Subcutaneous abdominal adipose tissue (tissue), 5 donors: ENCODE measurements around the gene SLCO2A1.

Experiments used
- H3K27ac ChIP-seq: one replicate; pipeline ENCODE4 v1.7.0; 2013; ENCODE audit warnings: low read depth, mild to moderate bottlenecking, inconsistent platforms, low read length, moderate library complexity
- H3K27me3 ChIP-seq, 5 donors: one replicate each; pipeline ENCODE4 v1.7.0; 2013; ENCODE audit warnings: low read length in 5 of 5, inconsistent platforms in 1 of 5; ENCODE audit not compliant: control insufficient read depth in 5 of 5, insufficient read depth in 4 of 5
- H3K36me3 ChIP-seq, 5 donors: one replicate each; pipeline ENCODE4 v1.7.0; 2013; ENCODE audit warnings: low read length in 5 of 5; ENCODE audit not compliant: control insufficient read depth in 5 of 5, insufficient read depth in 5 of 5
- H3K4me1 ChIP-seq, 5 donors: one replicate each; pipeline ENCODE4 v1.7.0; 2013; ENCODE audit warnings: low read length in 5 of 5, mild to moderate bottlenecking in 3 of 5, moderate library complexity in 1 of 5; ENCODE audit not compliant: control insufficient read depth in 5 of 5, insufficient read depth in 5 of 5
- H3K4me3 ChIP-seq, 5 donors: one replicate each; pipeline ENCODE4 v1.7.0; 2013; ENCODE audit warnings: low read length in 5 of 5, low read depth in 1 of 5
- H3K9ac ChIP-seq, 5 donors: one replicate each; pipeline ENCODE4 v1.7.0; 2013; ENCODE audit warnings: low read length in 5 of 5, mild to moderate bottlenecking in 4 of 5, moderate library complexity in 3 of 5
- H3K9me3 ChIP-seq, 5 donors: one replicate each; pipeline ENCODE4 v1.7.0; 2013; ENCODE audit warnings: low read length in 5 of 5; ENCODE audit not compliant: control insufficient read depth in 5 of 5
- donor health status: healthy.
- donor health status: healthy.
- donor health status: healthy.
- donor health status: healthy.
- donor health status: healthy.

SLCO2A1 gene

DNA sequence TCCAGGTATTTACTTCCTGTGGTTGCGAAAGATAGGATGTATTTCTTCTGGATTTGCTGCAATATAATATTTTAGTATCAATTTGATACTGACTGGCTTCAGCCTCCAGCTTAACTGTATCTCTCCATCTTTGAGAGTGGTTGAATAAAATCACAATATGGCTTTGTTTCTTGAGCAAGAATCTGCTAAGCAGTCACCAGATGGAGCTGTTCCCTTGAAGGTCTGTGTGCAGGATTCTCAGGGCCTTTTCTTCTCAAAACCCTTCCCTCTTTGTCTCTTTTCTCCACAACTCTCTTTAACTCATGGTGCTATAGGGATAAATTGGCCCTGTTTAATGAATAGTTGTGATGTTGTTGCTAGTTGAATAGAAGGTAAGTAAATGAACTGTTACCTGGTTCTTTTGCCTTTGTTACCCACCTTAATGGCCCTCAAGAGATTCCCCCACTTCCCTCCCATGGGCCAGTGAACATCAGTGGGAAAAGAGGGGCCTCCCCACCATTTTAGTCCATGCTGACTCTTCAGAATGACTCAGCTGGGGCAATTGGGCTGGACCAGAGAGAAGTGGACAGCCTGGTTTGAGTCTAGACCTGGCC, 99.3 kb downstream of the SLCO2A1 start:
- no peaks in the 10 kb centered on the region for H3K27me3 ChIP-seq
- H3K9ac ChIP-seq = no peak overlapping the region
- H3K4me3 ChIP-seq = no peak overlapping the region
- no peaks in the 10 kb centered on the region for H3K9me3 ChIP-seq
- H3K4me1 ChIP-seq = peaks cover 2 to 13% (median 12%) of the 10 kb centered on the region in 5 donors
- H3K36me3 ChIP-seq = no peaks in the 10 kb centered on the region
- no peak overlapping the region for H3K27ac ChIP-seq

DNA sequence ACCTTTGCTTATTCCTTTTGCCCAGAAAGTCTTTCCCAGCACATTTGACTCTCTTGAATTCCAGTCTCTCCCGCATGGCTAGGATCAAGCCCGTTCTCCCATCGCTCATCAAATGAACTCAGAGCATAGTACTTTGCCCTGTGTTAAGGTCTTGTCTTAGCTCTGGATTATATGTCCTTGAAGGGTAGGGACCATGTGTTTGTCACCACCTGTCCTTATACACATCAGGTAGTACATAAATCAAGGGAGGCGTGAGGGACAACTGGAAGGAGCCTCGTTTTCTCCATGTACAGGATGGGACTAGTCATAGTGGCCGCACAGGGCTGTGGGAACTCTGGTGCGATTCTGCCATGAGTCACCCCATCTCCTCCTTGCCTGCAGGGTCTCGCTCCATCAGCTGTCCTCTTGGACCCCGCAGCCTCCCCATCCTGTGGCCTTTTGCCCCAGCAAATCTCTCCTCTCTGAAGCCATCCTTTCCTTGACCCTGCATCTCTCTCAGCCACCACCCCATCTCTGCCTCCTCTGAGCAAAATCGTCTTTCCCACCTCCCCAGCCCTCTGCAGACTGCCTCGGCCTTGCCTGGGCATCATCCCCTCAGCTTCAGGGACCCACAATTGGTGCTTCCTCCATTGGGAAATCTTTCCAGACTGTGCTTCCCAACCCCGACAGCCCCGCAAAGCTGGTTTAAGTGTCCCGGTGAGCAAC, 100.7 kb downstream of the SLCO2A1 start:
- Histone ChIP-seq H3K27ac (no peak overlapping the region), H3K4me1 (peaks cover 2 to 13% (median 12%) of the 10 kb centered on the region in 5 donors), H3K36me3 (no peaks in the 10 kb centered on the region), H3K9me3 (no peaks in the 10 kb centered on the region), H3K9ac (no peak overlapping the region), H3K27me3 (no peaks in the 10 kb centered on the region), H3K4me3 (no peak overlapping the region)

DNA sequence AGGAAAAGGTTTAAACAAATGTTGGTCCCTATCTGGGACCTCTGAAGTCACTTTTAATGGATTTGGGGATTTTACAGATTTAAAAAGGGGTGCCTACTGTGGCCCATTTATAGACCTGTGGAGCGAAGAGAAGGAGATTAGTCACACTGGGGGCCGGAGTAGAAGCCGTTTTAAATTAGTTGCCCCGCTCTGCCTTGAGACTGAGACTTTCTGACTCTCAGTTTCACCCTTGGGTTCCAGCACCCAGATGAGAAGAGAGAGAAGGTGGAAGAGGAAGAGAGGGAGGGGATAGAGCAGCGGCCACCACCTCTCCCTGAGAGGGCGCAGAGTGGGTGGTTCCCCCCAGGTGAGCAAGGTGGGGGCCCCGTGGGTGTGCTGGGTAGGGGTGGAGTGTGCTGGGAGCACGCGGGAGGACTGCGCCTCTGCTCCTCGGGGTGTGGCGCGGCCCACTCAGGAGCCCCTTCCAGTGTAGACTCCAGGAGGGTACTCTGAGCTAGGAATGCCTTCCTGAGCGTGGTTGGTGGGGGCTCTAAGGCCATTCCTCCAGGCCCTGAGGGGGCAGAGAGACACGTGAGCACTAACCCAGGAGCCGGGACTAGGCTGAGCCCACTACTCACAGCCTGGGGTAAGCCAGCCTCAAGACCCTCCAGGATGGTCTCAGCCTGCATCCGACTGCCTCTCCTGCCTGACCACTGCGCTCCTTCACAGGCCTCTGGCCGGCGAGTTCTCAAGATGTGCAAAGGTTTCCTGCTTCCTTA, 101.4 kb downstream of the SLCO2A1 start:
- Histone ChIP-seq H3K4me3 (peak overlapping the region in 3 of 5 donors; percentile 48 to 72 (median 69)), H3K36me3 (no peaks in the 10 kb centered on the region), H3K9me3 (no peaks in the 10 kb centered on the region), H3K27me3 (no peaks in the 10 kb centered on the region), H3K27ac (no peak overlapping the region), H3K9ac (peak overlapping the region in 3 of 5 donors; percentile 30 to 71 (median 56)), H3K4me1 (peaks cover 2 to 13% (median 12%) of the 10 kb centered on the region in 5 donors)

DNA sequence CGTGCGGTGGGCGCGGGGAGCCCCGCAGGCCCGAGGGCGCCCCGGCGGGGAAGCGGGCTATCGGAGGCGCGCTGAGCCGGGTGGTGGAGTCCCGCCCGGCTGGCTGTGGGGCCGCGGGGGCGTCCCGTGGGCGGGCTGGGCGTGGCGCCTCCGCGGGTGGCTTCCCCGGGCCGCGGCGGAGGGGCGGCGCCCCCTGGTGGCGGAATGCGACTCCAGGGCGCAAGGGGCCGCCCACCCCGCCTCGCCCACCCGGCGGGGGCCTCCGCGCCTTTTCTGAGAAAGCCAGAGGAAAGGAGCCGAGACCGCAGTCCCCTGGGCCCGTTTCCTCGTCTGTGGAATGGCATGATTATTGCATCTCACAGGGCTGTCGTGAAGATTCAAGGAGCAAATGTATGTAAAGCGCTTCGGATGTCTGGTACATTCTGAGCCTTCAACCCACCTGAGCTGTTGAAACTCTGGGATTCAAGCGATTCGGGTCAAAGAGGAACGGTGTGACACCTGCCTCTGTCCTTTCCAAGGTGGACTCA, 102.1 kb downstream of the SLCO2A1 start:
- Histone ChIP-seq H3K27ac (no peak overlapping the region), H3K27me3 (no peaks in the 10 kb centered on the region), H3K9ac (peak overlapping the region in 4 of 5 donors; percentile 52 to 84 (median 70)), H3K4me3 (peak overlapping the region; percentile 64 to 72 (median 69)), H3K36me3 (no peaks in the 10 kb centered on the region), H3K4me1 (peaks cover 2 to 13% (median 12%) of the 10 kb centered on the region in 5 donors), H3K9me3 (no peaks in the 10 kb centered on the region)

DNA sequence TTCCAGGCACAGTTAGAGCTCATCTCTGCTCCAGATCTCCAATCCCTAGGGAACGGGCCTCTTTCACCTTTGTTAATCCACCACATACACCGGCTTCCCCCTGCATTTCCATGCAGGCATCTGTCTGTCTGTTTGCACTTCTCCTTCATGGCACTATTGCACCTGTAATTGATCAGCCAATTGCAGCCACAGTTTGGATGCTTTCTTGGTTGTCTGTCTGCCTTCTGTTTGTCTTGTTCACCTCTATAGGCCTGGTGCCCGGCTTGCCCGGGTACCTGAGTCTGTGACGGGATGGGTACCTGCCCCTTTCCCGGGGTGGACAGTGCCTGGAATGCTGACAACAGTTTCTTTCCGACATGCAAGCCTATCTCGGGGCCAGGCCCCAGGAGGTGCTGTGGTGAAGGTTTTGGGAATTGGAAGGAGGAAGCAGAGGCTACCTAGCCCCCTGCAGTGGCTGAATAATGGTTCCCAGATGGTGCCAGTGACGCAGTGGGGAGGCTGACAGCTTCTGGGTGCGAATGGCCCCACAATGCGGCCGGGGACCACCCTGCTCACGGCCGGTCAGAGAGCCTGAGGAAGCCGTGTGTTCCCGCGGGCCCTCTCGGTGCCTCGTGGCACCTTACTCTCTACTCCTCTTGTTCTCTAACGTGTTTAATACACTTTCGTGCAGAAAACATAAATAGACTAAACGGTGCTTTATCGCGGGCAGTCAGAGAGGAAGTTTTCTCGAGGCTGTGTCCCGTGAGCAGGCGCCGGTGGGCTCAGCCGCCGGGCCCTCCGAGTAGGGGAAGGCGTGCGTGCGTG, 102.8 kb downstream of the SLCO2A1 start:
- Histone ChIP-seq H3K9me3 (no peaks in the 10 kb centered on the region), H3K27ac (no peak overlapping the region), H3K9ac (peak overlapping the region in 4 of 5 donors; percentile 52 to 84 (median 70))

DNA sequence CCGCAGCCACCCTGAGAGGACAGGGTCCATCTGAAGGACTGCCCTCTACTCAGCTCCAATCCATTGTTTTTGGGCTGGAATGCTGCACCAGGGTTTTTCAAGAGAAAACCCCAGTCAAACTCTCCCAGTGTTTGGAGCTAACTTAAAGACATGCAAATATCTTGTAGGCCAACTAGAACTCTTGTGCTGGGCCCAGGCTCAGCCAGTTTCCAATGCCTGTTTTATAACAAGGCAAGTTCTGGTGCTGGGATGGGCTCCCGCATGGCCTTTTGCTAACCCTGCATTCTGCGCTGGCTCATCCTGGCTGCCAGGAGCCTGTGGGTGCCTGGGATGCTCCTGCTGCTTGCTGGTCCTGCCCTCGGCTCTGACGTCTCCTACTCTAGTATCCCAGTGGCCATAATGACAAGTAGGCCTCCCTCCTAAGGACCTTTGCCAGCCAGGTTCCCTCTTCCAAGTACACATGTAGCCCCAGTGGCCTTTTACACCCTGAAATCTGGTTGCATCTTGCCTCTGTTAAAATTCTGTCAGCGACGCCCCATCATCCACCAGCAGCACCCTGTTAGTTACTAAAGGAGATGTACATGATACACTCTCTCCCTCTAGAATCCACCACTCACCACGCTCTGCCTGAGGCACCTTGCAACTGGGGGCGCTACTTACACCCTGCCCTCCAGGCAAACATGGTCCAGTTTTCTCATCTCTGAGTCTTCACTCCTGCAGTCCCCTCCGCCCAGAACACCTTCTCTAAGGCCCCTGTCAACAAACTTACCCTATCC, 103.6 kb downstream of the SLCO2A1 start:
- Histone ChIP-seq H3K4me3 (no peak overlapping the region), H3K27me3 (no peaks in the 10 kb centered on the region), H3K36me3 (no peaks in the 10 kb centered on the region), H3K27ac (no peak overlapping the region), H3K4me1 (peaks cover 2 to 13% (median 12%) of the 10 kb centered on the region in 5 donors), H3K9me3 (no peaks in the 10 kb centered on the region), H3K9ac (no peak overlapping the region)

More for the DNA sequence above, 102.8 kb downstream of the SLCO2A1 start:
- Histone ChIP-seq H3K4me3 (peak overlapping the region; percentile 62 to 72 (median 64)), H3K27me3 (no peaks in the 10 kb centered on the region), H3K4me1 (peaks cover 2 to 13% (median 12%) of the 10 kb centered on the region in 5 donors), H3K36me3 (no peaks in the 10 kb centered on the region)

DNA sequence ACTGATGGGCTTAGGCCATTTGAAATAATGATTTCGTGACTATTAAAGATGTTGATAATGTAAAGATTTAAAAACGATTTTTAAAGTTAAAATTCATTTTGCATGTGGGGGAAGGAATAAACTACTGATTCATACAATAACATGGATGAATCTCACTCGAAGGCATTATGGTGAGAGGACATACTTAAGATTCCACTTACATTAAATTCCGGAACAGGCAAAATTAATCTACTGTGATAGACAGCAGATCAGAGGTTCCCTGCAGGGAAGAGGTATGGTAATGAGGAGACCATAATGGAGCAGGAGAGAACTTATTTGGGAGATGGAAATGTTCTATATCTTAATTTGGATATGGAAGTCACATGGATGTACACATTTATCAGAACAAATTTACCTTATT, 105.7 kb downstream of the SLCO2A1 start:
- H3K36me3 ChIP-seq = no peaks in the 10 kb centered on the region
- peaks cover 0 to 2% (median 0%) of the 10 kb centered on the region in 5 donors for H3K27me3 ChIP-seq
- no peak overlapping the region for H3K27ac ChIP-seq
- H3K9ac ChIP-seq = no peak overlapping the region
- no peak overlapping the region for H3K4me3 ChIP-seq
- H3K4me1 ChIP-seq = peaks cover 2 to 13% (median 12%) of the 10 kb centered on the region in 5 donors
- H3K9me3 ChIP-seq = no peaks in the 10 kb centered on the region

DNA sequence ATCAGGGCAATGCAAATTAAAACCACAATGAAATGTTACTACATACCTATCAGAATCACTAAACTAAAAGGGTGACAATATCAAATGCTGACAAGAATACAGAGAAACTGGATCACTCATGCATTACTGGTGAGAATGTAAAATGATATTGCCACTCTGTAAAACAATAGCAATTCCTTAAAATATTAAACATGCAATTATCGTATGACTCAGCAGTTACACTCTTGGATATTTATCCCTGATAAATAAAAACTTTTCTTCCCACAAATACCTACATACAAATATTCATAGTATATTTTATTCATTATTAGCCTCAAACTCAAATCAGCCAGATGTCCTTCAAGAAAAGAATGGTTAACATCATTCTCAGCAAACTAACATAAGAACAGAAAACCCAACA, 108.1 kb downstream of the SLCO2A1 start:
- Histone ChIP-seq H3K9me3 (peaks cover 0 to 3% (median 0%) of the 10 kb centered on the region in 5 donors), H3K36me3 (no peaks in the 10 kb centered on the region), H3K27ac (no peak overlapping the region), H3K27me3 (peaks cover 0 to 2% (median 0%) of the 10 kb centered on the region in 5 donors), H3K4me3 (no peak overlapping the region), H3K9ac (no peak overlapping the region), H3K4me1 (no peaks in the 10 kb centered on the region)

DNA sequence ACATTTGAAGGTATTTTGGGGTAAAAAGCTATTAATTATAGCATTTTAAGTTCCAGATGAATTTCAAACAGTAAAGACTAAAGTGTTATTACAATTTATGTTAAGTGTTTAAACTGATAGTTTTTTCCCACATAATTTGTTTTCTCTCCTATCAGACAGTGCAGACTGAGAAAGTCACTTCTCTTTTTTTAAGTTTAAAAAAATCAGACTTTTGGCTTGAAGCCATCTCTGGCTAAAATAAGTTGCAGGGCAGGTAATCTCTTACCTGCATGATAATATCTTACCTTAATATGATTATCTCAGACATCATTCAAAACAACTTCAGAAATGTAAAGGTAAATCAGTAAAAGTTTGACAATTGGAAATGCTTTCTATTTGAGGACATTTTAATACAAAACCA, 112.6 kb downstream of the SLCO2A1 start:
- Histone ChIP-seq H3K27me3 (peaks cover 0 to 8% (median 6%) of the 10 kb centered on the region in 5 donors), H3K4me3 (no peak overlapping the region), H3K4me1 (no peaks in the 10 kb centered on the region), H3K27ac (no peak overlapping the region), H3K9ac (no peak overlapping the region), H3K9me3 (peaks cover 0 to 3% (median 0%) of the 10 kb centered on the region in 5 donors), H3K36me3 (no peaks in the 10 kb centered on the region)
